Activated CD8-positive, alpha-beta memory T cell treated with anti-CD3 and anti-CD28 coated beads, Interleukin-2, amount 50 U/mL, for 48 hours (primary cell): ENCODE data around the gene TMEM86B.

Source experiments
- DNase-seq: peaks from one replicate; pipeline ENCODE4 v3.0.0-alpha.2; 2020

Gene TMEM86B

GRCh38 chr19:55257461-55258420 is 29.2 kb upstream of the TMEM86B start:
- DNase-seq, result peak; percentile 71

GRCh38 chr19:55256562-55257460 is 28.2 kb upstream of the TMEM86B start:
- DNase-seq, result peak; percentile 61

- DNase-seq, result peak; percentile 81
Observed at GRCh38 chr19:55255618-55256423, 27.3 kb upstream of the TMEM86B start.

GRCh38 chr19:55254625-55254977 is 26.0 kb upstream of the TMEM86B start:
- DNase-seq, result peak; percentile 59

- DNase-seq, result peak; percentile 71
Observed at GRCh38 chr19:55253842-55254624, 25.5 kb upstream of the TMEM86B start.

- DNase-seq, result no peak
Observed at GRCh38 chr19:55252760-55253663, 24.4 kb upstream of the TMEM86B start.

- peak; percentile 71 for DNase-seq
Observed at GRCh38 chr19:55251341-55252081, 22.9 kb upstream of the TMEM86B start.

- no peak for DNase-seq
Observed at GRCh38 chr19:55250262-55251036, 21.9 kb upstream of the TMEM86B start.

GRCh38 chr19:55249841-55250240 is 21.3 kb upstream of the TMEM86B start:
- DNase-seq, result no peak

GRCh38 chr19:55248704-55249103 is 20.1 kb upstream of the TMEM86B start:
- DNase-seq, result no peak

- no peak for DNase-seq
Observed at GRCh38 chr19:55248166-55248675, 19.7 kb upstream of the TMEM86B start.

- DNase-seq, result no peak
Observed at GRCh38 chr19:55247621-55248099, 19.1 kb upstream of the TMEM86B start.

GRCh38 chr19:55246462-55247451 is 18.2 kb upstream of the TMEM86B start:
- no peak for DNase-seq

- DNase-seq, result no peak
Observed at GRCh38 chr19:55245236-55245904, 16.8 kb upstream of the TMEM86B start.

GRCh38 chr19:55244004-55244680 is 15.6 kb upstream of the TMEM86B start:
- DNase-seq, result no peak

GRCh38 chr19:55242517-55242916 is 14.0 kb upstream of the TMEM86B start:
- no peak for DNase-seq
